CD4-positive, alpha-beta T cell treated with Interleukin-2 at 100 ng/mL for 4 hours (primary cell): ENCODE results near the gene C15orf40.
"Not testable (repeated sequence)": the region's sequence is repeated elsewhere in the genome, so short reads cannot be mapped to it uniquely, and the experiment has no call there.

Source experiments
- DNase-seq: peaks from one replicate; pipeline ENCODE4 v3.0.0-alpha.2; 2020; ENCODE audit warnings: low spot score

The C15orf40 gene

GRCh38 chr15:82951472-82952157 lies 59.8 kb downstream of the C15orf40 start:
- DNase-seq, result no peak

GRCh38 chr15:82950746-82951370 lies 60.6 kb downstream of the C15orf40 start:
- DNase-seq, result no peak

- DNase-seq, result no peak
Measured at GRCh38 chr15:82950295-82950694, 61.1 kb downstream of the C15orf40 start.

GRCh38 chr15:82946155-82946701 lies 65.2 kb downstream of the C15orf40 start:
- DNase-seq, result no peak

DNA sequence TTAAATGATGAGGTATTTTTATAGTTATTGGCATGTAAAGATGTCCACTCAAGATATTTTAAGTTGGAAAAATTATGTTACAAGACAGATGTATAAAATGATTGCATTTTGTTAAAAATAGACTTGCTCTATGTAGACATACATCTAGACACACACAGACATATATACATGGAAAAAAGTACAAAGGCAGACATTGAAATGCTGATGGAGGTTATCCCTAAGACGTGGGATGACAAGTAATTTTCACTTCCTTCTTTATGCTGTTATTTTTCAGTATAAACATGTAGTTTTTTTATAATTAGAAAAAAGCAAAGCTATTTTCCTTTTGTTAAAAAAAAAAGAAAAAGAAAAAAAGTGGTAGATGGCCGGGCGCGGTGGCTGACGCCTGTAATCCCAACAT lies 66.1 kb downstream of the C15orf40 start:
- no peak for DNase-seq

DNA sequence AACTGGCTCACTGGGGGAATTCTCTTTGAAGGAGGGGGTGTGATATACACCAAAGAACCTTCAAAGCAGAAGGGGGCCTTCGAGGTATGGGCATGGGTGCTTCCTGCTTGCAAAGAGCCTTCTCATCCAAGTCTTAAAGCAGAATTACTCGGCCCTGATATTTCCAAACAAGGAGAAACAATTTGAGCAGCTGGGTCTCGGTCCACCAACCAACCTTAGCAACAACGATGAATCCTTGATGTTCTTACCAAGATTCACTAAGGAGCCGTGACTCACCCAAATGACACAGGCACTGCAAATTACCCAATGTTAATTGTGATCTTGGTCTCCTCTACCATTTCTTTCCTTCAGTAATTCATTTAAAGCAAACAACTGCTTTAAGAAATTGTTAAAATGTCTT lies 66.6 kb downstream of the C15orf40 start:
- no peak for DNase-seq

DNA sequence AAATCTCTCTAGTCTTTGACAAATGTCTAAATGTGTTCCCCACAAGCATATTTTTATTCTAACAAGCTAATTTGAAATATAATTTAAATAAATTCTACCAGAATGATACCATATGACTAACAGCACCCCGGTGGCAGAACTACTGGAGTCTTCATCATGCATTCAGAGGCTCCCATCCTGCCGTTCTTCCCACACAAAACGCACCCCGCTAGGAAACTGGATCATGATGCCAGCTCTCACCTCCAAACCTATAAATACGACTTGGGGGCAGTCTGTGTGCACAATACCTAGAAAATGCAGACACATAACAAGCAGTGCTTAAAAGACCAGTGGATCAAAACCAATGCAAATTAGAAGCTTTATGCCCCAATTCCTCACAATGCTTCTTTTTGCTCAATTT lies 67.4 kb downstream of the C15orf40 start:
- DNase-seq, result no peak

GRCh38 chr15:82943176-82943575 lies 68.3 kb downstream of the C15orf40 start:
- no peak for DNase-seq

- DNase-seq, result no peak
Measured at GRCh38 chr15:82942691-82943090, 68.7 kb downstream of the C15orf40 start.

- not testable (repeated sequence) for DNase-seq
Measured at GRCh38 chr15:82939678-82940077, 71.8 kb downstream of the C15orf40 start.
